Pancreas (tissue), 10 donors: Measurements from ENCODE around the gene B4GALT5. TPM values are rescaled to one million over a fixed set of nuclear protein-coding genes. Genes with fewer than 3 reads are reported as not detected.
A peak's percentile ranks its signal among the peaks of the same experiment; 100 is the strongest.

ENCODE experiments used
- ATAC-seq, 4 donors: fragments of 200-7000 bp; cut with Tn5 transposase; one replicate each; pipeline versions ENCODE4 v1.8.0 to v1.9.1; 2020; ENCODE audit warnings: mild to moderate bottlenecking in 4 of 4, moderate library complexity in 4 of 4
- DNase-seq, 6 donors: peaks; one replicate each; pipeline ENCODE4 v3.0.0-alpha.2; 2020
- FAIRE-seq: peaks from 2 replicates; lab custom pipeline; 2012; peaks lifted over from hg19 to GRCh38; lab: Jason Lieb, UNC
- H3K27ac ChIP-seq, 4 donors: fragments of 200-600 bp; sonication (generic); 1 replicate in 3 of 4; 2 replicates in 1 of 4; pipeline versions ENCODE4 v1.5.0 to v1.8.0; 2020
- H3K27me3 ChIP-seq, 4 donors: fragments of 200-600 bp; one replicate each; pipeline ENCODE4 v1.8.0; 2021
- H3K36me3 ChIP-seq, 3 donors: fragments of 200-600 bp; sonication (generic) in 1 of 3; one replicate each; pipeline versions ENCODE4 v1.5.0 to v1.8.0; 2020 to 2021
- H3K4me1 ChIP-seq, 3 donors: fragments of 200-600 bp; one replicate each; pipeline ENCODE4 v1.8.0; 2021
- H3K4me3 ChIP-seq, 4 donors: fragments of 200-600 bp; sonication (generic) in 2 of 4; one replicate each; pipeline versions ENCODE4 v1.5.0 to v1.8.0; 2020 to 2021
- H3K9me3 ChIP-seq, 4 donors: fragments of 200-600 bp; one replicate each; pipeline ENCODE4 v1.8.0; 2021
- WGBS, 2 donors: extraction: QIAGEN DNeasy Blood & Tissue Kit; methylation state at CpG; one replicate each; pipeline ENCODE4 v1.1.7; 2013; 5-methylcytosine and 5-hydroxymethylcytosine counted together
- intact Hi-C, 3 donors: fragments of 100-400 bp; cut with DNase I; formaldehyde crosslinking; loops; one replicate each; pipeline versions ENCODE4 v1.11.1 to v1.14.2; 2022
- polyA plus RNA-seq, 2 donors: library from polyadenylated mRNA; stranded (reverse); fragments of 200-250 nt; gene quantifications; one replicate each; pipeline ENCODE4 v1.2.3, GENCODE V29; 2013
- total RNA-seq, 6 donors: library from RNA; stranded (reverse); fragmentation: NEBNext Ultra II Directional in 4 of 6; extraction: Animal tissue kit (Norgen Biotek cat#: 25700) in 4 of 6; gene quantifications; one replicate each; pipeline versions ENCODE4 v1.2.1 to v1.2.4, GENCODE V29; 2021 to 2023
- TF ChIP-seq, protein P1 (sequence below), 4 donors: fragments of 200-600 bp; sonication (generic) in 3 of 4; IDR thresholded peaks; one replicate each; pipeline versions ENCODE4 v1.5.0 to v1.8.0; 2021; ENCODE audit warnings: antibody characterized with exemption in 4 of 4
- donor health status: healthy with polysubstance abuse.
- donor health status: DM: no; HTN: no; CAD: no; lungs with moderate emphysema.
- donor health status: DM: no; HTN: no; CAD: no.
- donor health status: control.
- donor health status: control.
- donor health status: Bipolar disorder and iron deficiency.
- donor health status: DM: yes; HTN: yes; CAD: no.
- donor health status: DM: no; HTN: no; CAD: no.
- donor health status: DM: no; HTN: no; CAD: no.
- donor health status: DM: yes; HTN: yes; CAD: no.

The B4GALT5 gene
- total and polyA plus RNA-seq, 8 donors, result 5.1 to 28.2 (median 8.8) TPM

DNA sequence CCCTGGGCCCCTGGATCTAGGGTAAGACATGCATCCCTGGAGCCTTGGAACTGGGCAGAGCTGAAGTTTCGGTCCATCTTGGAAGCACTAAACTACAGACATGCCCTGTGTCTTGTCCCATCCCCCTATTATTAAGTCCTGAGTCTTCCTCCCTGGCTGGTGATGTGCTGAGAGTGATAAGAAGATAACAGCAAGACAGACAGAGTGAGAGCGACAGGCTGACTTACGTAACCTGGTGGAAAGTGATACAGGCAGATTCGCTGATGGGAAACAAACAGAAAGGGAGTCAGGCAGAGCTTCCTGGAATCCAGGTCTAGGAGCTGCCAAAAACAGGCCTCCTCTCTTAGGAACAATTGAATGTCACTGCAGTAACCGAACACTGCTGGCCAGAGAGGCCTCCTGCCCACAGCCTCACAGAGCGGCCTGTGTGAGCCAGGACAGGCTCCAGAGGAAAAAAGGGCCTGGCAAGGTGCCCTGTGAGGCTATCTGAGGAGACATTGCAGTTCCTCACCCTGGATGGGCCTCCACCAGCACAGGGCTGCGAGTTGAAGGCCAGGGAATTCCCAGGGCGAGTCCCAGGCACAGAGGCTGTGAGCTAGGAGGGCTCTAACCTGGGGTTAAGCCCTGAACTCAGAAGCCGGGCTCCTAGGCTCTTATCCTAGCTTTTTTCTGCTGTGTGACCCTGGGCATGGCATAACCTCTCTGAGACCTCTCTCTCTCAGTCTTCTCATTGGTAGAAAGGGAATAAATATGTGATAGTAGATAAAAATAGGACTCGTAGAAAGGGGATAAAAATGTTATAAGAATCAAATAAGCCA, 34.2 kb upstream of the B4GALT5 start:
- Histone ChIP-seq H3K36me3 (no peaks in the 10 kb centered on the region), H3K27me3 (no peaks in the 10 kb centered on the region), H3K4me1 (peaks cover 0 to 5% (median 0%) of the 10 kb centered on the region in 3 donors), H3K27ac (peak overlapping the region in 3 of 4 donors; percentile 33 to 71 (median 70)), H3K9me3 (no peaks in the 10 kb centered on the region), H3K4me3 (no peak overlapping the region)
- 62 to 67% methylated on average over 10 of the region's 10 CpGs for WGBS, 2 donors
- peak in 3 of 4 donors; percentile 80 to 85 (median 85) for ATAC-seq
- TF ChIP-seq, protein P1, sequence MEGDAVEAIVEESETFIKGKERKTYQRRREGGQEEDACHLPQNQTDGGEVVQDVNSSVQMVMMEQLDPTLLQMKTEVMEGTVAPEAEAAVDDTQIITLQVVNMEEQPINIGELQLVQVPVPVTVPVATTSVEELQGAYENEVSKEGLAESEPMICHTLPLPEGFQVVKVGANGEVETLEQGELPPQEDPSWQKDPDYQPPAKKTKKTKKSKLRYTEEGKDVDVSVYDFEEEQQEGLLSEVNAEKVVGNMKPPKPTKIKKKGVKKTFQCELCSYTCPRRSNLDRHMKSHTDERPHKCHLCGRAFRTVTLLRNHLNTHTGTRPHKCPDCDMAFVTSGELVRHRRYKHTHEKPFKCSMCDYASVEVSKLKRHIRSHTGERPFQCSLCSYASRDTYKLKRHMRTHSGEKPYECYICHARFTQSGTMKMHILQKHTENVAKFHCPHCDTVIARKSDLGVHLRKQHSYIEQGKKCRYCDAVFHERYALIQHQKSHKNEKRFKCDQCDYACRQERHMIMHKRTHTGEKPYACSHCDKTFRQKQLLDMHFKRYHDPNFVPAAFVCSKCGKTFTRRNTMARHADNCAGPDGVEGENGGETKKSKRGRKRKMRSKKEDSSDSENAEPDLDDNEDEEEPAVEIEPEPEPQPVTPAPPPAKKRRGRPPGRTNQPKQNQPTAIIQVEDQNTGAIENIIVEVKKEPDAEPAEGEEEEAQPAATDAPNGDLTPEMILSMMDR (IDR thresholded peaks at IDR 0.05), result no peak
- intact Hi-C loops, result no loop called here
- DNase-seq, result peak; percentile 55 to 74 (median 61)
- no peak for FAIRE-seq

DNA sequence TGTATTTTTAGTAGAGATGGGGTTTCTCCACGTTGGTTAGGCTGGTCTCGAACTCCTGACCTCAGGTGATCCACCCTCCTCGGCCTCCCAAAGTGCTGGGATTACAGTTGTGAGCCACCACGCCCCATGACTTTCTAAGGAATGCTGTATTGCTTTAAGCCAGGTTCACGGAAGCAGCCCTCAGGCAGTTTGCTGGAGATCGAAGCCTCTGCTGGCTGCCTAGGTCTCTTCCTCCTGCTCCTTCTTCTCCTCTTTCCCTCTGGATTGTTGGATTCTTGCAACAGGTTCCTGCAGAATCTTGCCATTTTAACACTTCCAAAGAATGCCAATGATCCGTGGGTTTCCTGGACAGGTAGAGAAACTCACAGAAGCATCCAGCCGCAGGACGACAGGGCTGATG, 29.3 kb upstream of the B4GALT5 start:
- ATAC-seq, result no peak
- TF ChIP-seq, protein P1 (IDR thresholded peaks at IDR 0.05), result no peak
- intact Hi-C loops, result no loop called here
- Histone ChIP-seq H3K4me1 (peaks cover 0 to 2% (median 0%) of the 10 kb centered on the region in 3 donors), H3K27me3 (no peaks in the 10 kb centered on the region), H3K36me3 (no peaks in the 10 kb centered on the region), H3K27ac (no peak overlapping the region), H3K4me3 (no peak overlapping the region), H3K9me3 (no peaks in the 10 kb centered on the region)
- FAIRE-seq, result no peak
- 61 to 62% methylated on average over 9 of the region's 9 CpGs for WGBS, 2 donors
- DNase-seq, result no peak

DNA sequence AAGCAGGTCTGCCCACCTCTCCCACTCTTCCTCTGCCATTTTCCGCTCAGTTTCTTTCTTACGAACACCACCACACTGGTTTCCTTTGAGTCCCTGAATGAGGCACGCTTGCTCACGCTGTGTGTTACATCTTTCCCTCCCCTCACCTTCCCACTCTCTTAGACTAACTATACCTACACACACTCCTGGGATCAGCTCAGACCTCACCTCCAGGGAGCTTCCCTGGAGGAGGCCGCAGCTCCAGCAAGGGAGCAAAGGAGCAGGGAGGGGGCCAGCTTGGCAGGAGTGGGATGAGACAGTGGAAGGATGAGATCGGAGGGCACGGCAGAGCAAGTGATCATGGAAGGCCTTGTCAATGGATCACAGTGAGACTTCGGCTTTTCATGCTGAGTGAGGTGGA, 28.3 kb upstream of the B4GALT5 start:
- FAIRE-seq (no peak), ATAC-seq (no peak), DNase-seq (no peak)
- H3K4me1 ChIP-seq, result no peaks in the 10 kb centered on the region
- H3K36me3 ChIP-seq, result no peaks in the 10 kb centered on the region
- intact Hi-C loops, result no loop called here
- TF ChIP-seq, protein P1 (IDR thresholded peaks at IDR 0.05), result no peak
- H3K4me3 ChIP-seq, result no peak overlapping the region
- no peaks in the 10 kb centered on the region for H3K9me3 ChIP-seq
- H3K27me3 ChIP-seq, result no peaks in the 10 kb centered on the region
- H3K27ac ChIP-seq, result no peak overlapping the region
- 90% methylated on average over 8 of the region's 8 CpGs for WGBS, 2 donors

DNA sequence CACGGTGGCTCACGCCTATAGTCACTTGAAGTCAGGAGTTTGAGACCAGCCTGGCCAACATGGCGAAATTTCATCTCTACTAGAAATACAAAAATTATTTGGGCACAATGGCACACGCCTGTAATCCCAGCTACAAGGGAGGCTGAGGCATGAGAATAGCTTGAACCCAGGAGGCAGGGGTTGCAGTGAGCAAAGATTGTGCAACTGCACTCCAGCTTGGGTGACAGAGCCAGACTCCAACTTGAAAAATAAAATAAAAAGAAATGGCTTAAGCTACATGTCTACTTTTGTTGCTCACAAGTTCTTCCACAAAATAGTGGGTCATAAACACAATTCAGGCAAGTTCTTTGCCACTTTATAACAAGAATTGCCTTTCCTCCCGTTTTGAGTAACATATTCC, 27.1 kb upstream of the B4GALT5 start:
- ATAC-seq (no peak), DNase-seq (no peak), FAIRE-seq (no peak)
- intact Hi-C loops, result no loop called here
- H3K36me3 ChIP-seq, result no peaks in the 10 kb centered on the region
- TF ChIP-seq, protein P1 (IDR thresholded peaks at IDR 0.05), result no peak
- no peak overlapping the region for H3K27ac ChIP-seq
- H3K9me3 ChIP-seq, result no peaks in the 10 kb centered on the region
- H3K27me3 ChIP-seq, result no peaks in the 10 kb centered on the region
- no peak overlapping the region for H3K4me3 ChIP-seq
- H3K4me1 ChIP-seq, result no peaks in the 10 kb centered on the region
- WGBS, 2 donors, result 78 to 82% methylated on average over 5 of the region's 5 CpGs

DNA sequence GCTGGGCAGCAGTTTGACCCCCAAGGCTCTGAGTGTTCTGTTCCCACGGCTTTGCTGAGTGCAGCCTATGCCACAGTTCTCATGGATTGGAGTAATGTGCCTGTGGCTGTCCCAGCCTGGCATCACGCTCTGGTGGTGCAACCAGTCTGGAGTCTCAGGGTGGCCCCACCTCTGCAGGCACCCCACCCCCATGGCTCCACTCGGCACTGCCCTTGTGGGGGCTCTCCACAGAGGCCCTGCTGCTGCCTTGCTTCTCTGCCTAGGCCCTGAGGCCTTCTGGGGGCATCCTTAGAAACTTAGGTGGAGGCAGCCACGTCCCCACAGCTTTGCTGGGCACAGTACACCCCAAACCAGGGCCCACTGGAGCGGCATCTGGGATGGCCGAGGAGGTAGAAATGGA, 25.4 kb upstream of the B4GALT5 start:
- intact Hi-C loops, result no loop called here

More for the DNA sequence above, 25.4 kb upstream of the B4GALT5 start:
- TF ChIP-seq, protein P1 (IDR thresholded peaks at IDR 0.05), result no peak
- Histone ChIP-seq H3K36me3 (no peaks in the 10 kb centered on the region), H3K9me3 (no peaks in the 10 kb centered on the region), H3K4me1 (no peaks in the 10 kb centered on the region), H3K4me3 (no peak overlapping the region), H3K27me3 (no peaks in the 10 kb centered on the region), H3K27ac (no peak overlapping the region)
- 81 to 95% methylated on average over 6 of the region's 6 CpGs for WGBS, 2 donors
- ATAC-seq (peak in 1 of 4 donors; percentile 11), DNase-seq (peak in 1 of 6 donors; percentile 51), FAIRE-seq (no peak)
